ENCODE results near the gene SMG6. TPM values are rescaled to one million over a fixed set of nuclear protein-coding genes. Genes with fewer than 3 reads are reported as not detected.

Gene SMG6
- total and polyA plus RNA-seq, 2 of the 13 experiments (the other 11 are each of a cell fraction or from before 2014, with no cell fraction given) = 4.6 to 14.6 TPM

- TF ChIP-seq ZNF687 (CRISPR knock-in tag; IDR thresholded peaks at IDR 0.05) = peak; percentile 6
- no peak for TF ChIP-seq NFYB (CRISPR knock-in tag; IDR thresholded peaks at IDR 0.05)
- no peak for TF ChIP-seq ZNF530 (CRISPR knock-in tag; IDR thresholded peaks at IDR 0.05; ENCODE audit: low read depth)
- peak; percentile 8; the same call in 1 of the 2 replicates for TF ChIP-seq FOSL2 (CRISPR knock-in tag; IDR thresholded peaks at IDR 0.05)
- TF ChIP-seq GATAD2A (CRISPR knock-in tag; IDR thresholded peaks at IDR 0.05) = no peak
- no peak for TF ChIP-seq UBTF (CRISPR knock-in tag; IDR thresholded peaks at IDR 0.05)
- TF ChIP-seq CREB1 (IDR thresholded peaks at IDR 0.05) = peak; percentile 91
- no peak for TF ChIP-seq CREB1 (CRISPR knock-in tag; IDR thresholded peaks at IDR 0.05)
- peak; percentile 33; the same call in 1 of the 2 replicates for TF ChIP-seq PATZ1 (CRISPR knock-in tag; IDR thresholded peaks at IDR 0.05)
- TF ChIP-seq ZKSCAN1 (IDR thresholded peaks at IDR 0.05; ENCODE audit: low read length) = no peak
- no peak for TF ChIP-seq ZNF652 (CRISPR knock-in tag; IDR thresholded peaks at IDR 0.05; ENCODE audit: borderline replicate concordance, low read depth)
- no peak for TF ChIP-seq CREM (IDR thresholded peaks at IDR 0.05)
- TF ChIP-seq CREM (CRISPR knock-in tag; IDR thresholded peaks at IDR 0.05) = 0 out of 2 replicates have a peak, but pooled peaks have one; percentile 30
- no peak for TF ChIP-seq ELK4 (CRISPR knock-in tag; IDR thresholded peaks at IDR 0.05; ENCODE audit: borderline replicate concordance)
- TF ChIP-seq MIER3 (CRISPR knock-in tag; IDR thresholded peaks at IDR 0.05; ENCODE audit: borderline replicate concordance) = no peak
- TF ChIP-seq ATF2 (CRISPR knock-in tag; IDR thresholded peaks at IDR 0.05) = no peak
- no peak for TF ChIP-seq ZNF616 (CRISPR knock-in tag; IDR thresholded peaks at IDR 0.05; ENCODE audit: low read depth)
- peak; percentile 51 for TF ChIP-seq GABPA (IDR thresholded peaks at IDR 0.05; ENCODE audit: low read depth, low read length)
- TF ChIP-seq GABPA (CRISPR knock-in tag; IDR thresholded peaks at IDR 0.05; ENCODE audit: low read depth) = peak; percentile 70
- TF ChIP-seq RELA (CRISPR knock-in tag; IDR thresholded peaks at IDR 0.05) = no peak
- no peak for TF ChIP-seq KDM3A (CRISPR knock-in tag; IDR thresholded peaks at IDR 0.05; ENCODE audit: low read depth)
These were observed 253.1 kb downstream of the SMG6 start (continued) for GRCh38 chr17:2050300-2051060.

All from HepG2 (cell line).